GM18951 (cell line): Measurements from ENCODE around the gene ADIRF.

ENCODE experiments used
- POLR2A ChIP-seq: IDR thresholded peaks from 4 replicates; pipeline ENCODE4 v1.6.1; 2011; ENCODE audit warnings: mild to moderate bottlenecking; ENCODE audit not compliant: insufficient read length, insufficient read depth; ENCODE audit errors: extremely low read depth
- in situ Hi-C: fragments of 300-500 bp; cut with MboI; formaldehyde crosslinking; loops from one replicate; pipeline ENCODE4 v1.12.0; 2022; ENCODE audit warnings: low sequenced_read_pairs, mixed read lengths, inconsistent platforms; ENCODE audit not compliant: unreplicated experiment

The ADIRF gene

DNA sequence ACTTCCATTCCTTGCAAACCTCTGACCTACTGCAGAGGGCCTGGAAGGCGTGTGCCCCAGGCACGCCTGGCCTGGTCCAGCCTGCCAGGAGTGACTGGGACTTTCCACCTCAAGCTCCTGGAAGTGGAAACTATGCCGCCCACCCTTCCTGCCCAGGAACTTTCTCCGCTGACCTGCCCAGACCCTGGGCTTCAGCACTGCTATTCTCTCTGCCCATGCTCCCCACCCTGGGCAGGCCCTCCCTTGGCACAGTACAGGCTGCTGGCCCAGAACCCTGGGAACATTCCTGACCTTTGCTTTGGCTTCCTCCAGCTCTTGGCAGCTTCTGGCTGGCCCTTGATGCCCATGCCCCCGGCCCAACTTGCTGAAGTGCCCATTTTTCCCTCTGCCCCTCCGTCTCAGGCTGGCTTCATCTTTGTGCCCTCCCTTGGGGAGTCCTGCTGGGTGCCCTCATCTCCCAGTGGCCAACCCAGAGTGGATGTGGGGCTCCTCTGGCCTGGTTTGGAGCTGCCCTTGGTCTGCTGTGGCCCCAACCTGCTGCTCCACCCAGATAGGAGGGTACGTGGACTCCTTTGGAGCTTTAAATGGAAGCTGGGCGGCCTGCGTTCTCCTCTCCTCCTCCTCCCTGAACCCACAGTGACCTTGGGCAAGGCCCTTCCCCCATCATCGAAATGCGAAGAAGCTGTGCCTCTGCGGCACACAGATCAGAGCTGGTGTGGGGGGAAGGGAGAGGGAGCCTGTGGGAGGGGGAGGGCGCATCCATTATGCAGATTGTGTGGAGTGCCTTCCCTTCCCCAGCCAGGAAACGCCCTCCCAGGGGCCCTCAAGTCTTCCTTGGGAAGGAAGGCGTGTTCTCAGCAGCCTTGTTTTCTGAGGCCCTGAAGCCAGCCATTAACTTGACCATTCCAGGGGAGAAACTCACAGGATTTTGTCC lies 14.3 kb upstream of the ADIRF start:
- no peak for TF ChIP-seq POLR2A
- in situ Hi-C loops, result no loop called here

GRCh38 chr10:86954681-86955500 lies 13.4 kb upstream of the ADIRF start:
- in situ Hi-C loops, result no loop called here

DNA sequence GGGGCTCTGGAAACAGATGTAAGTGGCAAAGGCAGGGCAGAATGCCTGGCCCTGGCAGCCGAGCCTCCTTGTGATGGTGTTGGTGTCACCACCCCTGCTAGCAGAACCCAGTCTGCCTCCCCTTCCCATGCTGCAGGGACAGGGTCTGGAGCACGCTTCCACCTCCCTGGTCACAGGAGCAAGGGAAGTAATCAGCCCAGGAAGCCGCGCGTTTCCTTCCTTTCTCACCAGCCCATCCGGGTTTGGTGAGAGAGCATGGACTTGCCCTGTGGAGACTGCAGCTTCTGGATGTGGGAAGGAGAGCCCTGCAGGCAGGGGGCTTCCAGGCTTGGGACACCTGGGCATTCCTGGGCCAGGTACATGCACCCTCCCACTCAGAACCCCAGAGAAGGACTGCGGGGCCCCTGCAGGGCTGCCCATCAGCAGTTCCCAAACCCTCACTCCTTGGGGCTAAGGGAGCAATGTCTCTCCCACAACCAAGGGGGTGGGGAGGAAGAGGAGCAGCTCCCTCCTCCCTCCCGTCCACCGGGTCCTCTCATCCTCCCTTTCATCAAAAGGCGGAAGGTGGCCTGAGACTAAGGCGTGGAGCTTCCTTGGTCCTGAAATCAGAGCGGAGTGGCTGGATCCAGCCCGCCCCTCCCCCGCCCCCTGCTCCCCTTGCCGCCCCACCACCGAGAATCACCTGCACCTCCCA lies 12.6 kb upstream of the ADIRF start:
- in situ Hi-C loops, result no loop called here

More at GRCh38 chr10:86954681-86955500, 13.4 kb upstream of the ADIRF start:
- no peak for TF ChIP-seq POLR2A

GRCh38 chr10:86956195-86956847 lies 12.0 kb upstream of the ADIRF start:
- TF ChIP-seq POLR2A, result no peak
- in situ Hi-C loops, result no loop called here

More for the DNA sequence above, 12.6 kb upstream of the ADIRF start:
- no peak for TF ChIP-seq POLR2A

- TF ChIP-seq POLR2A, result no peak
- in situ Hi-C loops, result no loop called here
Measured at GRCh38 chr10:86956848-86957448, 11.3 kb upstream of the ADIRF start.

- no peak for TF ChIP-seq POLR2A
- in situ Hi-C loops, result no loop called here
Measured at GRCh38 chr10:86957471-86958115, 10.7 kb upstream of the ADIRF start, which contains the start of gene MMRN2. Gene MMRN2 (minus strand): TSS chr10:86957615. CDS start chr10:86957541, 74 bp downstream.

- no peak for TF ChIP-seq POLR2A
- in situ Hi-C loops, result no loop called here
Measured at GRCh38 chr10:86958116-86958900, 10.0 kb upstream of the ADIRF start, which contains the start of gene SNCG. Gene SNCG (plus strand): TSS chr10:86958599. CDS start chr10:86958698, 99 bp downstream.

GRCh38 chr10:86958901-86959736 lies 9.2 kb upstream of the ADIRF start:
- no peak for TF ChIP-seq POLR2A
- in situ Hi-C loops, result no loop called here

GRCh38 chr10:86959737-86960002 lies 8.6 kb upstream of the ADIRF start:
- no peak for TF ChIP-seq POLR2A
- in situ Hi-C loops, result no loop called here
